PC-9 (cell line): ENCODE data around the gene ENTR1.

Experiments used
- CTCF ChIP-seq: fragments of 200-600 bp; sonication (generic); conservative IDR thresholded peaks from 2 replicates; pipeline ENCODE4 v1.6.1; 2017; ENCODE audit warnings: mixed run types, antibody characterized with exemption, mild to moderate bottlenecking, moderate library complexity
- EZH2 ChIP-seq: fragments of 200-600 bp; sonication (generic); IDR thresholded peaks from 2 replicates; pipeline ENCODE4 v1.8.0; 2017; ENCODE audit warnings: antibody characterized with exemption, low read depth

- TF ChIP-seq CTCF: no peak
- TF ChIP-seq EZH2: no peak
These were observed 35.4 kb upstream of the ENTR1 start for GRCh38 chr9:136445799-136446198.
